Fibroblast of villous mesenchyme (primary cell): ENCODE results near the gene ADCY9. TPM values are rescaled to one million over a fixed set of nuclear protein-coding genes. Genes with fewer than 3 reads are reported as not detected.
"Not testable (repeated sequence)": the region's sequence is repeated elsewhere in the genome, so short reads cannot be mapped to it uniquely, and the experiment has no call there.

ENCODE experiments used
- DNase-seq: peaks from one replicate; pipeline ENCODE4 v3.0.0-alpha.2; 2010; ENCODE audit warnings: low read depth
- H3K4me3 ChIP-seq: 2 replicates; pipeline ENCODE4 v1.5.1; 2011; ENCODE audit warnings: low read depth, mild to moderate bottlenecking, low read length
- total RNA-seq: library from RNA; depleted of rRNA; stranded (reverse); fragments of >200 nt; gene quantifications from 2 replicates; pipeline ENCODE4 v1.2.3, GENCODE V29; 2012
- TF ChIP-seq, protein P1 (sequence below): IDR thresholded peaks from 2 replicates; pipeline ENCODE4 v1.5.1; 2012; ENCODE audit warnings: low read depth, mild to moderate bottlenecking, low read length; ENCODE audit not compliant: insufficient read depth

ADCY9 gene
- total RNA-seq, 1 donor = 38.0 TPM

DNA sequence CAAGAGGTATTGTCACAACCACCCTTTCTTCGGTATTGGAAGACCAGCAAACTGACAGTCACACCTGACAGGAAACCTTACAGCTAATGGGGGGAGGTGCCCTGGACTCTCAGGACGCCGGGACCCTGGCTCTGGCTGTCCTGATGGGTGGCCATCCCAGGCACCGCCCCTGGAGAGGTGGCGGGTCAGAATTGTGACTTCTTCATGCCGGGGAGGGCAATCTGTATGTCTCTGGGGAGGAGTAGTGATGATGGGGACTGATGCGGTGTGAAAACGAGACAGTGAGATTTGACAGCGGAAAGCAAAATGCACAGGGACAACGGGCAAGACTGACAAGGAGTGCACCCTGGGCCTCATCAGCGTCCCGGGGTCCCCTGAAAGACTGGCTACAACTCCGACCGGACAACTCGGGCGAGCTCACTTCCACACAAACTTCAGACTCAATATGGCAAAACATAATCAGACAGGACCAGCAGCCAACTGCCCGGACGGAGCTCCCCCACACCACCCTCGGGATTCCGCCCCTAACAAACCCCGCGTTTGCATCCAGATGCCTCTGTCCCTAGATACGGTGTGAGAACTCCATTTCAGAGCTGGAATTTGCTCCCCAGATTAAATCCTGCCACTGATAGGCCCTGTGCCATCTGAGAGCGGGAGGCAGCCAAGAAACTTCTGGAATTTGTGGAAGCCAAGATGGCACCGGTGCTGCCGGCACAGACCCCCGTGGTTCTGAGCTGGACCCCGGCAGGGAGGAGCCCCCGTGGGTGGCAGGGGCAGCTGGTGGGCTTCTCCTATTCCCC, 152.2 kb downstream of the ADCY9 start:
- no peak for DNase-seq
- no peak overlapping the region for H3K4me3 ChIP-seq
- TF ChIP-seq, protein P1, sequence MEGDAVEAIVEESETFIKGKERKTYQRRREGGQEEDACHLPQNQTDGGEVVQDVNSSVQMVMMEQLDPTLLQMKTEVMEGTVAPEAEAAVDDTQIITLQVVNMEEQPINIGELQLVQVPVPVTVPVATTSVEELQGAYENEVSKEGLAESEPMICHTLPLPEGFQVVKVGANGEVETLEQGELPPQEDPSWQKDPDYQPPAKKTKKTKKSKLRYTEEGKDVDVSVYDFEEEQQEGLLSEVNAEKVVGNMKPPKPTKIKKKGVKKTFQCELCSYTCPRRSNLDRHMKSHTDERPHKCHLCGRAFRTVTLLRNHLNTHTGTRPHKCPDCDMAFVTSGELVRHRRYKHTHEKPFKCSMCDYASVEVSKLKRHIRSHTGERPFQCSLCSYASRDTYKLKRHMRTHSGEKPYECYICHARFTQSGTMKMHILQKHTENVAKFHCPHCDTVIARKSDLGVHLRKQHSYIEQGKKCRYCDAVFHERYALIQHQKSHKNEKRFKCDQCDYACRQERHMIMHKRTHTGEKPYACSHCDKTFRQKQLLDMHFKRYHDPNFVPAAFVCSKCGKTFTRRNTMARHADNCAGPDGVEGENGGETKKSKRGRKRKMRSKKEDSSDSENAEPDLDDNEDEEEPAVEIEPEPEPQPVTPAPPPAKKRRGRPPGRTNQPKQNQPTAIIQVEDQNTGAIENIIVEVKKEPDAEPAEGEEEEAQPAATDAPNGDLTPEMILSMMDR = no peak

DNA sequence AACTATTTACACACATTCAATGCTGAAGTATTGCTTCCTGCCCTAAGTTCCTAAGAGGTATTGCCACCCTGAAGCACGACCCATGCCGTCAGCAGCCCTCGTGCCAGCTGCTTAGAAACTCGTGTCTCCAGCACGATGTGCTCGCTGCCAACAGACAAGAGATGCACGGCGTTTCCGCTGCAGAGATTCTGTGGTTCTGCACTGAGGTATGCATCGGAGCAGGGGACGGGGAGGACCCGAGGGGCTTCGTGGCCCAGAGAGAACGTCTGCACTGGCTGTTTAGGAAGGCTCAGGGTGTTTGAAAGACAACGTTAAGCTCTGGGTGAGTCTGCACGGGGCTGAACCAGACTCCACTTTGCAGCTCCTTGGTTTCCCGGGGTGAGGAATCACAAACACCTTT, 153.0 kb downstream of the ADCY9 start:
- TF ChIP-seq, protein P1 = no peak
- DNase-seq = no peak
- no peak overlapping the region for H3K4me3 ChIP-seq

DNA sequence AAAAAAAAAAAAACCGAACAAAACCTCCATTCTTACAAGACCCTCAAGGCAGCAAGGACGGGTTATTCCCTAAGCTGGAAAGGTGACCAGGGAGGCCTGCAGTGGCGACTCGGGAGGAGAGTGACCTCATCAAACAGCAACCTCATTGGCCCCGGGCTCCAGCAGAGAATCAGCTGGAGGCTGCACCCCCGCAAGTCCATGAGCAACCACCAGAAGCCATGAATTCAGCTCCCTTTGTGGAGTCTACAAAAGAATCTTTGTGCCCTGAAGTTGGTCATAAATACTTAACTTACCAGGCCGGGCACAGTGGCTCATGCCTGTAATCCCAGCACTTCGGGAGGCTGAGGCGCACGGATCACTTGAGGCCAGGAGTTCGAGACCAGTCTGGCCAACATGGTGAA, 154.8 kb downstream of the ADCY9 start:
- DNase-seq = peak; percentile 56
- TF ChIP-seq, protein P1 = no peak
- peak overlapping the region; percentile 57 for H3K4me3 ChIP-seq

DNA sequence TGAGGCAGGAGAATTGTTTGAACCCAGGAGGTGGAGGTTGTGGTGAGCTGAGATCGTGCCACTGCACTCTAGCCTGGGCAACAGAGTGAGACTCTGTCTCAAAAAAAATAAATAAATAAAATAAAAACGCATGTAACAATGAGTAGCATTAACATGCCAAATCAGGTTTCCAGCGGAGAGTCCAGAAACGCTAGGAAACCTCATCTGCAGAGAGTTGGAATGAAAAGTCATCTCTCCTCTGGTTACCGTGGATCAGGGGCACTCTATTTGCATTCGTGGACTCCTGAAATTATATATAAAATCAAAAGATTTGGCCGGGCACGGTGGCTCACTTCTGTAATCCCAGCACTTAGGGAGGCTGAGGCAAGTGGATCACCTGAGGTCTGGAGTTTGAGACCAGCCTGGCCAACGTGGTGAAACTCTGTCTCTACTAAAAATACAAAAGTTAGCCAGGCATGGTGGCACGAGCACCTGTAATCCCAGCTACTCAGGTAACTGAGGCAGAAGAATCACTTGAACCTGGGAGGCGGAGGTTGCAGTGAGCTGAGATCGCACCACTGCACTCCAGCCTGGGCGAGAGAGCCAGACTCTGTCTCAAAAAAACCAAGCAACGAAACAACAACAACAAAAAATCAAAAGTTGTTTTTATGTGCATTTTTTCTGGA, 156.2 kb downstream of the ADCY9 start:
- DNase-seq = not testable (repeated sequence)
- H3K4me3 ChIP-seq = peak overlapping the region; percentile 57

DNA sequence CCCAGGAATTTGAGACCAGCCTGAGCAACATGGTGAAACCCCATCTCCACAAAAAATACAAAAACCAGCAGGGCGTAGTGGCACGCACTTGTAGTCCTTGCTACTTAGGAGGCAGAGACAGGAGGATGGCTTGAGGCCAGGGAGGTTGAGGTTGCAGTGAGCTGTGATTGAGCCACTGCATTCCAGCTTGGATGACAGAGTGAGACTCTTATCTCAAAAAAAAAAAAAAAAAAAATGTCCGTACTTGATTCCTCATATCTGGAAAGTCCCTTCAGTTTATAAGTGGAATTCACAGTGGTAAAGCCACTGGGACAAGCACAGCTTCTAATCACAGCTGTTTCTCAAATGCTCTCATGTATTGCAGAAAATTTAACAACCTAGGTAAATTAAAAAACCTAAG, 157.1 kb downstream of the ADCY9 start:
- no peak overlapping the region for H3K4me3 ChIP-seq
- TF ChIP-seq, protein P1 = no peak
- DNase-seq = peak; percentile 74

DNA sequence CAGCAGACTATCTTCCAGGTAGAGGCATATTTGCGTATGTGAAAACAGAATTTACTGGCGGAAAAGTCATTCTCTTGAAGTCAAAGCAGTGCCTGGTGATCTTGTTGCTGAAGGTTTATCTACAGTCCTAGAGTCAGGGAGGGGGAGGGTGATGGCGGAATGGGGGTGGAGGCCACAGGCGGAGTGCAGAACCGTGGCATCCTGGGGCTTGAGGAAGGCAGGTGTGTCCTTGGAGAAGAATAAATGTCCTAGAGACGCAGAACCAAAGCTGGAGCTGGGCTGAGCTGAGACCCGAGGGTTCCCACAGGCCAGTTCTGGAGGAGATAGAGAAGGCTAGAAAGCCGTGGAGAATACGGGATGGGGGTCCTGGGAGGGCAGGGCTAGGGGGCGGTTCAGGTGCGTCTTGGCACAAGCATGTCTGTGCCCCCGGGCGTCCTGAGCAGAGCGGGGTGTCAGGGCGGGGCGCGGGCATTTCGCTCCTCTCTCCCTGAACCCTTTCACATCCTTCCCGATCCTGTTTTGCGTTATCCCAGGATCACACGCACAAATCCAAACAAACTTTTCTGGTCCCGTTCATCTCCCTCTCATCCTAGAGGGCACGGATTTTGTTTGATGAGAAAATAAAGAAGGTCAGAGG, 158.8 kb downstream of the ADCY9 start:
- TF ChIP-seq, protein P1 = no peak
- no peak overlapping the region for H3K4me3 ChIP-seq
- DNase-seq = no peak

DNA sequence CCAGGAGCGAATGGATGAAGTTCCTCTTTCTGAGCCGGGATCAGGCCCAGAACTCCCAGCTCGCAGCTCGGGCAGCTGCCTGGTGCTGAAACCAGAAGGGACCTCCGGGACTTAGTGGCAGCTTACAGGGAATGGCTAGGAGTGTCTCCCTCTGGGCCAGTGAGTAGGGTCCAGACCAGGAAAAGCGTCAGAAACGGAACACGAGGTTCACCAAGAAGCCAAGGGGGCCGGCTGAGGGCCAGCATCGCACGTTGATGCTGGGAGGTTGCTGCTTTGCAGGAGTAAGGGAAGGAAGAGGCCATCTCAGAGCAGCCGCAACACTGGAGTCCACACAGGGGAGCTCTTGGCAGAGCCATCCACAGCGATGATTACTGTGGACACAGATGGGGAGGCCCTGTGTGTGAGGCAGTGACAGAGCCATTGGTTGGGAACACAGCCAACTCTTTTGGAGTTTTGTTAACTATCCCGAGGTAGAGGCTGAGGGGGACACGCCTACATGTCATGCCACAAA, 161.8 kb downstream of the ADCY9 start:
- no peak for DNase-seq
- TF ChIP-seq, protein P1 = no peak
- no peak overlapping the region for H3K4me3 ChIP-seq
